H1 (cell line): ENCODE measurements around the gene SIM2. TPM values are rescaled to one million over a fixed set of nuclear protein-coding genes. Genes with fewer than 3 reads are reported as not detected.

Source experiments
- CTCF ChIA-PET: fragments of 300-600 bp; sonication (Branson Sonifier 250); formaldehyde crosslinking; loops from one replicate; lab custom pipeline; 2021; ENCODE audit not compliant: partially characterized antibody; lab: Charles Lee
- POLR2A ChIA-PET: fragments of 300-600 bp; sonication (Branson Sonifier 250); formaldehyde crosslinking; loops from one replicate; lab custom pipeline; 2021; ENCODE audit warnings: inconsistent platforms; ENCODE audit not compliant: partially characterized antibody; lab: Charles Lee
- DNase-seq, 2 experiments: peaks; one replicate each; pipeline versions ENCODE4 v3.0.0 to v3.0.0-alpha.2; 2010 to 2022; ENCODE audit warnings: low spot score in 2 of 2, low read depth in 1 of 2, mixed read lengths in 1 of 2
- FAIRE-seq: peaks from 2 replicates; lab custom pipeline; 2011; peaks lifted over from hg19 to GRCh38; lab: Jason Lieb, UNC
- H2AFZ ChIP-seq: 2 replicates; pipeline ENCODE4 v1.8.1; 2012; ENCODE audit warnings: low read length, inconsistent platforms
- H2AK5ac ChIP-seq: 2 replicates; pipeline ENCODE4 v1.6.1; 2013; ENCODE audit warnings: low read depth, low read length
- H2BK120ac ChIP-seq: replicated peaks from 2 replicates; pipeline ENCODE3; 2013; ENCODE audit warnings: low read depth, low read length, inconsistent platforms
- H2BK12ac ChIP-seq: 2 replicates; pipeline ENCODE4 v1.6.1; 2013; ENCODE audit warnings: low read depth, low read length
- H2BK15ac ChIP-seq: 2 replicates; pipeline ENCODE4 v1.6.1; 2013; ENCODE audit warnings: low read length
- H2BK20ac ChIP-seq: 2 replicates; pipeline ENCODE4 v1.6.1; 2013; ENCODE audit warnings: low read length
- H2BK5ac ChIP-seq: 2 replicates; pipeline ENCODE4 v1.6.1; 2013; ENCODE audit warnings: low read depth, low read length
- H3K14ac ChIP-seq: 2 replicates; pipeline ENCODE4 v1.6.1; 2013; ENCODE audit warnings: inconsistent platforms; ENCODE audit not compliant: insufficient read length
- H3K18ac ChIP-seq: 2 replicates; pipeline ENCODE4 v1.6.1; 2013; ENCODE audit warnings: low read length; ENCODE audit errors: extremely low read depth
- H3K23ac ChIP-seq: 2 replicates; pipeline ENCODE4 v1.6.1; 2013; ENCODE audit warnings: inconsistent platforms; ENCODE audit not compliant: insufficient read length
- H3K23me2 ChIP-seq: 2 replicates; pipeline ENCODE4 v1.6.1; 2013; ENCODE audit warnings: low read depth, low read length
- H3K27ac ChIP-seq: 2 replicates; pipeline ENCODE4 v1.6.1; 2011; ENCODE audit warnings: low read depth, low read length, inconsistent platforms
- H3K27me3 ChIP-seq, 4 experiments: replicated peaks in 1 of 4; 1 replicate in 1 of 4; 2 replicates in 3 of 4; pipeline versions ENCODE4 v1.6.1 to v1.8.1; 2011 to 2013; ENCODE audit warnings: low read length in 3 of 4, mild to moderate bottlenecking in 3 of 4, inconsistent platforms in 2 of 4, mixed read lengths in 2 of 4, moderate library complexity in 1 of 4; ENCODE audit not compliant: control insufficient read depth in 3 of 4, insufficient read depth in 3 of 4; ENCODE audit errors: extremely low read depth in 1 of 4
- H3K36me3 ChIP-seq, 4 experiments: 2 replicates each; pipeline versions ENCODE4 v1.6.1 to v1.8.1; 2011 to 2013; ENCODE audit warnings: mild to moderate bottlenecking in 4 of 4, low read length in 3 of 4, moderate library complexity in 2 of 4, control low read depth in 1 of 4, inconsistent platforms in 1 of 4; ENCODE audit not compliant: insufficient read depth in 4 of 4, control insufficient read depth in 2 of 4
- H3K4ac ChIP-seq: replicated peaks from 2 replicates; pipeline ENCODE3; 2013; ENCODE audit warnings: low read length, low read depth, mixed read lengths, inconsistent platforms; ENCODE audit not compliant: insufficient read length
- H3K4me1 ChIP-seq, 4 experiments: replicated peaks in 1 of 4; 1 replicate in 1 of 4; 2 replicates in 3 of 4; pipeline versions ENCODE4 v1.6.1 to v1.8.1; 2011 to 2013; ENCODE audit warnings: low read length in 3 of 4, inconsistent platforms in 2 of 4, mixed read lengths in 1 of 4; ENCODE audit not compliant: insufficient read depth in 4 of 4, control insufficient read depth in 3 of 4
- H3K4me2 ChIP-seq, 2 experiments: 2 replicates each; pipeline versions ENCODE4 v1.6.1 to v1.8.1; 2011 to 2013; ENCODE audit warnings: low read depth in 2 of 2, low read length in 2 of 2, control low read depth in 1 of 2, inconsistent platforms in 1 of 2, mild to moderate bottlenecking in 1 of 2; ENCODE audit not compliant: insufficient read depth in 1 of 2
- H3K4me3 ChIP-seq, 4 experiments: fragments of 200-600, 300-600 bp in 1 of 4; sonication (generic), shearing (Covaris generic), sonication (Bioruptor Twin) in 1 of 4; 2 replicates each; pipeline versions ENCODE4 v1.5.1 to v1.8.1; 2011 to 2016; ENCODE audit warnings: low read length in 4 of 4, low read depth in 3 of 4, control low read depth in 2 of 4, inconsistent platforms in 2 of 4, mild to moderate bottlenecking in 2 of 4, mixed read lengths in 1 of 4, moderate library complexity in 1 of 4; ENCODE audit not compliant: insufficient read depth in 2 of 4; ENCODE audit errors: extremely low read depth in 1 of 4
- H3K56ac ChIP-seq: replicated peaks from 2 replicates; pipeline ENCODE3; 2013; ENCODE audit warnings: low read depth, mild to moderate bottlenecking, mixed read lengths, low read length, inconsistent platforms; ENCODE audit not compliant: insufficient read length
- H3K79me1 ChIP-seq: 2 replicates; pipeline ENCODE4 v1.6.1; 2013; ENCODE audit warnings: low read depth, low read length, control low read depth
- H3K79me2 ChIP-seq, 2 experiments: 2 replicates each; pipeline versions ENCODE4 v1.6.1 to v1.8.1; 2012 to 2013; ENCODE audit warnings: low read length in 2 of 2, mild to moderate bottlenecking in 2 of 2, inconsistent platforms in 1 of 2; ENCODE audit not compliant: insufficient read depth in 2 of 2, control insufficient read depth in 1 of 2
- H3K9ac ChIP-seq, 4 experiments: replicated peaks in 1 of 4; 1 replicate in 1 of 4; 2 replicates in 3 of 4; pipeline versions ENCODE4 v1.6.1 to v1.8.1; 2011 to 2013; ENCODE audit warnings: low read depth in 3 of 4, low read length in 3 of 4, control low read depth in 2 of 4, mild to moderate bottlenecking in 2 of 4, moderate library complexity in 2 of 4, inconsistent platforms in 1 of 4; ENCODE audit errors: extremely low read depth in 1 of 4
- H3K9me3 ChIP-seq, 2 experiments: 2 replicates each; pipeline versions ENCODE4 v1.6.1 to v1.8.1; 2012 to 2013; ENCODE audit warnings: mild to moderate bottlenecking in 2 of 2, moderate library complexity in 2 of 2, control low read depth in 1 of 2, inconsistent platforms in 1 of 2, low read depth in 1 of 2, low read length in 1 of 2, mixed read lengths in 1 of 2; ENCODE audit not compliant: insufficient read depth in 2 of 2
- H4K20me1 ChIP-seq, 2 experiments: replicated peaks in 1 of 2; 2 replicates each; pipeline versions ENCODE3 to v1.8.1; 2011 to 2013; ENCODE audit warnings: inconsistent platforms in 2 of 2, low read length in 2 of 2, mild to moderate bottlenecking in 1 of 2; ENCODE audit not compliant: insufficient read depth in 2 of 2, control insufficient read depth in 1 of 2
- H4K5ac ChIP-seq: 2 replicates; pipeline ENCODE4 v1.6.1; 2013; ENCODE audit warnings: low read length, low read depth, mixed read lengths, inconsistent platforms; ENCODE audit not compliant: insufficient read length
- H4K8ac ChIP-seq: 2 replicates; pipeline ENCODE4 v1.8.0; 2013; ENCODE audit warnings: mild to moderate bottlenecking, moderate library complexity, low read length, inconsistent platforms; ENCODE audit not compliant: insufficient read depth; ENCODE audit errors: extremely low read depth
- H4K91ac ChIP-seq: replicated peaks from 2 replicates; pipeline ENCODE3; 2013; ENCODE audit warnings: low read length, mixed read lengths, inconsistent platforms; ENCODE audit not compliant: insufficient read length
- CTCF ChIP-seq, 3 experiments: IDR thresholded peaks; 1 replicate in 2 of 3; 2 replicates in 1 of 3; pipeline versions ENCODE4 v1.5.1 to v1.6.1; 2011; ENCODE audit warnings: low read length in 3 of 3, mild to moderate bottlenecking in 3 of 3, inconsistent platforms in 2 of 3, low read depth in 1 of 3, moderate library complexity in 1 of 3; ENCODE audit not compliant: insufficient read depth in 1 of 3; ENCODE audit errors: control extremely low read depth in 1 of 3
- JUND ChIP-seq: IDR thresholded peaks from 2 replicates; pipeline ENCODE4 v1.6.1; 2011; ENCODE audit warnings: mild to moderate bottlenecking, improper control_type of control experiment, low read length
- KDM1A ChIP-seq: fragments of 200-600, 300-600 bp; sonication (generic); IDR thresholded peaks from 2 replicates; pipeline ENCODE4 v1.7.1; 2016; ENCODE audit warnings: mild to moderate bottlenecking, low read length, borderline replicate concordance
- MAX ChIP-seq: IDR thresholded peaks from 2 replicates; pipeline ENCODE4 v1.6.1; 2012; ENCODE audit warnings: inconsistent platforms
- RAD21 ChIP-seq, 2 experiments: IDR thresholded peaks in 1 of 2; conservative IDR thresholded peaks in 1 of 2; 2 replicates each; pipeline ENCODE4 v1.6.1; 2011; ENCODE audit warnings: low read depth in 2 of 2, low read length in 2 of 2, improper control_type of control experiment in 1 of 2, inconsistent platforms in 1 of 2, mild to moderate bottlenecking in 1 of 2, moderate library complexity in 1 of 2
- WGBS, 2 experiments: shearing (Covaris generic) in 1 of 2; methylation state at CpG; one replicate each; pipeline versions ENCODE4 v1.1.6 to v1.1.7; 2013 to 2015; ENCODE audit warnings: low lambda C conversion rate in 2 of 2, mixed read lengths in 2 of 2, inconsistent platforms in 1 of 2, low coverage in 1 of 2, missing lambda C conversion rate in 1 of 2; ENCODE audit not compliant: insufficient replicate concordance in 2 of 2, insufficient coverage in 1 of 2, insufficient read length in 1 of 2; ENCODE audit errors: extremely low coverage in 1 of 2, missing lambda C conversion rate in 1 of 2; 5-methylcytosine and 5-hydroxymethylcytosine counted together
- polyA plus RNA-seq, 7 experiments: library from polyadenylated mRNA; depleted of rRNA in 3 of 7; stranded (reverse) in 5 of 7; unstranded in 2 of 7; fragments of >200 nt in 5 of 7; fragments of 200-250 nt in 2 of 7; gene quantifications; 1 replicate in 5 of 7; 2 replicates in 1 of 7; 4 replicates in 1 of 7; pipeline versions ENCODE4 v1.2.1 to v1.2.3, GENCODE V29; 2011 to 2013; ENCODE audit warnings: missing spikeins in 2 of 7, mixed read lengths in 2 of 7
- total RNA-seq: library from RNA; stranded (reverse); fragmentation: NEBNext Ultra II Directional; extraction: Animal tissue kit (Norgen Biotek cat#: 25700); gene quantifications from 2 replicates; pipeline ENCODE4 v1.2.1, GENCODE V29; 2021

SIM2 gene
- total and polyA plus RNA-seq, 2 of the 8 experiments (the other 6 are each of a cell fraction or from before 2014, with no cell fraction given) = 0.05 to 0.26 TPM

DNA sequence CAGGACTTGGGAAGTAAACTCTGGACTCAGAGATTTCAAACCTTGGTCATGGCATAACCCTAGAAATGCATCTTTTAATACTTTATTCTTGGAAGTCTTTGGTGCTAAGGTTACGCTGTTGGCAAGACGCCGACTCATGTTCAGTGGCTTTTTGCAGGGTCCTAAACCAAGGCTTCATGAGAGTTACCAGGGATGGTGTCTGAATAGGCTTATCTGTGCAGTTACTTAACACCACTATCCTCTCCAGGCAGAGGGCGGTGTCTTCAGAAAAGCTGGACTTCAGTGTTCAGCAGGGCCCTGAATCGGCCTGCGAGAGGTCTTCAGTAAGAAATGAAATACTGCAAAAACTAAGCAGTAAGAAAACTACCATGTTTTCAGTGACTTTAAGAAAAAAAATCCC is 58.3 kb downstream of the SIM2 start:
- Histone ChIP-seq H3K4me3 (no peak overlapping the region), H3K9me3 (no peaks in the 10 kb centered on the region), H3K4me1 (peaks cover 0 to 11% (median 3%) of the 10 kb centered on the region in 4 experiments; a peak in 4 of 7 replicates), H2AK5ac (no peak overlapping the region), H3K56ac (no peak overlapping the region), H4K8ac (no peak overlapping the region), H4K91ac (no peak overlapping the region), H3K27me3 (no peaks in the 10 kb centered on the region), H2BK5ac (no peak overlapping the region), H4K20me1 (no peaks in the 10 kb centered on the region), H3K79me1 (no peaks in the 10 kb centered on the region), H3K79me2 (no peaks in the 10 kb centered on the region), H3K23ac (no peak overlapping the region), H3K36me3 (no peaks in the 10 kb centered on the region), H3K27ac (no peak overlapping the region), H4K5ac (no peak overlapping the region), H2AFZ (no peak overlapping the region), H2BK120ac (no peak overlapping the region), H2BK20ac (no peak overlapping the region), H3K4me2 (no peak overlapping the region), H3K23me2 (no peaks in the 10 kb centered on the region), H3K9ac (no peak overlapping the region), H2BK12ac (no peak overlapping the region), H2BK15ac (no peak overlapping the region), H3K14ac (no peak overlapping the region), H3K4ac (no peak overlapping the region), H3K18ac (no peak overlapping the region)
- CTCF ChIA-PET = interaction anchor here (0.6 to 3.1 kb wide), 11 partner anchors 8 to 228 kb away, joined by 3 to 11 read pairs (median 3); no protein-coding TSS in a partner anchor
- TF ChIP-seq RAD21 (IDR thresholded peaks at IDR 0.05 in 1 of 2, conservative IDR thresholded peaks at IDR 0.05 in 1 of 2; ENCODE audit: low read depth in 2 of 2, low read length in 2 of 2) (peak; percentile 9 to 24; a peak in 2 of 4 replicates), JUND (no peak), MAX (no peak), CTCF (IDR thresholded peaks at IDR 0.05; ENCODE audit: control extremely low read depth in 1 of 3, insufficient read depth in 1 of 3, low read depth in 1 of 3, low read length in 3 of 3) (peak in 2 of 3 experiments; percentile 8 to 29; a peak in 2 of 4 replicates), KDM1A (no peak)
- FAIRE-seq (no peak), DNase-seq (no peak)
- POLR2A ChIA-PET = interaction anchor here (1.9 kb wide), 1 partner anchor 7 kb away, joined by 9 read pairs; no protein-coding TSS in a partner anchor
- WGBS, 2 experiments = 72% methylated on average over 6 of the region's 6 CpGs; no CpG with 5 or more reads in 1 of the 2 experiments
